ENCODE measurements around the gene GRM8. TPM values are rescaled to one million over a fixed set of nuclear protein-coding genes. Genes with fewer than 3 reads are reported as not detected.

Gene GRM8
- total and polyA plus RNA-seq, 2 experiments from 2014 or later: not detected

GRCh38 chr7:127245002-127245401, 7.7 kb downstream of the GRM8 start:
- peaks cover 34% of the 10 kb centered on the region for H3K27me3 ChIP-seq (replicated peaks; ENCODE audit: insufficient read depth)
- no peaks in the 10 kb centered on the region for H3F3A ChIP-seq (ENCODE audit: insufficient read depth)
- H3K27ac ChIP-seq: no peak overlapping the region
- H3K36me3 ChIP-seq (ENCODE audit: low read depth): no peaks in the 10 kb centered on the region
- H3K79me2 ChIP-seq (ENCODE audit: insufficient read depth): no peaks in the 10 kb centered on the region
- no peak overlapping the region for H3K9ac ChIP-seq
- no peak overlapping the region for H3K4me2 ChIP-seq (ENCODE audit: unreplicated experiment)
- H3K9me2 ChIP-seq (ENCODE audit: insufficient read depth): no peaks in the 10 kb centered on the region
- H3K4me1 ChIP-seq (ENCODE audit: insufficient read depth): no peaks in the 10 kb centered on the region
- DNase-seq: no peak
- H3K4me3 ChIP-seq: no peak overlapping the region
- in situ Hi-C loops (cut with MboI): no loop called here
- WGBS, 2 experiments (ENCODE audit: low coverage in 1 of 2, low lambda C conversion rate in 2 of 2, missing lambda C conversion rate in 2 of 2): 41 to 45% methylated on average over 3 of the region's 3 CpGs
- no peak overlapping the region for H2AFZ ChIP-seq
- TF ChIP-seq EZH2 (IDR thresholded peaks at IDR 0.05; ENCODE audit: insufficient read depth, poor library complexity, severe bottlenecking) (no peak), EZH2phosphoT487 (IDR thresholded peaks at IDR 0.05; ENCODE audit: insufficient read depth, low read depth) (no peak)
- no peaks in the 10 kb centered on the region for H4K20me1 ChIP-seq (ENCODE audit: insufficient read depth)
- no peaks in the 10 kb centered on the region for H3K9me3 ChIP-seq (ENCODE audit: low read depth)

GRCh38 chr7:127239814-127240213, 12.9 kb downstream of the GRM8 start:
- H3K27ac ChIP-seq: no peak overlapping the region
- peaks cover 2% of the 10 kb centered on the region for H3K27me3 ChIP-seq (replicated peaks; ENCODE audit: insufficient read depth)
- H3K9me2 ChIP-seq (ENCODE audit: insufficient read depth): no peaks in the 10 kb centered on the region
- no peak for DNase-seq
- H3K36me3 ChIP-seq (ENCODE audit: low read depth): no peaks in the 10 kb centered on the region
- H3K9ac ChIP-seq: no peak overlapping the region
- no peak overlapping the region for H3K4me2 ChIP-seq (ENCODE audit: unreplicated experiment)
- TF ChIP-seq EZH2 (IDR thresholded peaks at IDR 0.05; ENCODE audit: insufficient read depth, poor library complexity, severe bottlenecking): no peak
- TF ChIP-seq EZH2phosphoT487 (IDR thresholded peaks at IDR 0.05; ENCODE audit: insufficient read depth, low read depth): no peak
- H2AFZ ChIP-seq: no peak overlapping the region
- H4K20me1 ChIP-seq (ENCODE audit: insufficient read depth): no peaks in the 10 kb centered on the region
- no peaks in the 10 kb centered on the region for H3K79me2 ChIP-seq (ENCODE audit: insufficient read depth)
- H3K4me3 ChIP-seq: no peak overlapping the region
- H3K4me1 ChIP-seq (ENCODE audit: insufficient read depth): no peaks in the 10 kb centered on the region
- H3F3A ChIP-seq (ENCODE audit: insufficient read depth): no peaks in the 10 kb centered on the region
- H3K9me3 ChIP-seq (ENCODE audit: low read depth): no peaks in the 10 kb centered on the region
- in situ Hi-C loops (cut with MboI): no loop called here
- 62% methylated on average over 6 of the region's 6 CpGs for whole genome bisulfite sequencing, 2 experiments (ENCODE audit: low coverage in 1 of 2, low lambda C conversion rate in 2 of 2, missing lambda C conversion rate in 2 of 2)

GRCh38 chr7:127233630-127234029, 19.1 kb downstream of the GRM8 start:
- Histone ChIP-seq H3K9ac (no peak overlapping the region), H3K79me2 (ENCODE audit: insufficient read depth) (no peaks in the 10 kb centered on the region), H3K9me2 (ENCODE audit: insufficient read depth) (no peaks in the 10 kb centered on the region), H3K27me3 (replicated peaks; ENCODE audit: insufficient read depth) (no peaks in the 10 kb centered on the region), H3F3A (ENCODE audit: insufficient read depth) (no peaks in the 10 kb centered on the region), H2AFZ (no peak overlapping the region), H3K4me1 (ENCODE audit: insufficient read depth) (no peaks in the 10 kb centered on the region), H4K20me1 (ENCODE audit: insufficient read depth) (no peaks in the 10 kb centered on the region), H3K27ac (no peak overlapping the region), H3K4me3 (no peak overlapping the region), H3K4me2 (ENCODE audit: unreplicated experiment) (no peak overlapping the region), H3K36me3 (ENCODE audit: low read depth) (no peaks in the 10 kb centered on the region), H3K9me3 (ENCODE audit: low read depth) (no peaks in the 10 kb centered on the region)
- no peak for DNase-seq
- in situ Hi-C loops (cut with MboI): no loop called here
- WGBS, 2 experiments (ENCODE audit: low coverage in 1 of 2, low lambda C conversion rate in 2 of 2, missing lambda C conversion rate in 2 of 2): 25% methylated on average over 2 of the region's 2 CpGs
- no peak for TF ChIP-seq EZH2 (IDR thresholded peaks at IDR 0.05; ENCODE audit: insufficient read depth, poor library complexity, severe bottlenecking)
- TF ChIP-seq EZH2phosphoT487 (IDR thresholded peaks at IDR 0.05; ENCODE audit: insufficient read depth, low read depth): no peak

DNA sequence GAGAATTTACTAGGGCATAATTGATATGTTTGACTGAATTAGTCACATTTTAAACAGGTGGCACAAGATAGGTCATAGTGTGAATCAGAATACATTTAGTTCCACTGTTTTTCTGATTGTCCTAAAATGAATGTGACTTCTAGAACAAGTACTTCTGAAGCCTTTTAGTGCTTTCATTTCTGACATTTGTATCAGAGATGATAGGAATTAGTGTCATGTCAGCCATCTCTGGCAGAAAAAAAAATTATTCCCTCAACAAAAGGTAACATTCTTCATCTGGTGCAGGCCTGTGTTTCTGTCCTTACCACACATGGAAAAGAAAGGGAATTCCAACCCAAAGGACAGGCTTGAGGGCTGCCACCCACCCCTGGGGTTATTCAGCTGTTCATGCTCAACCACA, 21.3 kb downstream of the GRM8 start:
- Histone ChIP-seq H3K27me3 (replicated peaks; ENCODE audit: insufficient read depth) (no peaks in the 10 kb centered on the region), H3K9me2 (ENCODE audit: insufficient read depth) (no peaks in the 10 kb centered on the region), H3K4me3 (no peak overlapping the region), H2AFZ (no peak overlapping the region), H3K27ac (no peak overlapping the region), H3K4me2 (ENCODE audit: unreplicated experiment) (no peak overlapping the region), H3K9me3 (ENCODE audit: low read depth) (no peaks in the 10 kb centered on the region), H3K79me2 (ENCODE audit: insufficient read depth) (no peaks in the 10 kb centered on the region), H3K9ac (no peak overlapping the region), H3K36me3 (ENCODE audit: low read depth) (no peaks in the 10 kb centered on the region), H4K20me1 (ENCODE audit: insufficient read depth) (no peaks in the 10 kb centered on the region), H3K4me1 (ENCODE audit: insufficient read depth) (no peaks in the 10 kb centered on the region), H3F3A (ENCODE audit: insufficient read depth) (no peaks in the 10 kb centered on the region)
- TF ChIP-seq EZH2phosphoT487 (IDR thresholded peaks at IDR 0.05; ENCODE audit: insufficient read depth, low read depth) (no peak), EZH2 (IDR thresholded peaks at IDR 0.05; ENCODE audit: insufficient read depth, poor library complexity, severe bottlenecking) (no peak)
- in situ Hi-C loops (cut with MboI): no loop called here
- DNase-seq: no peak

Data from GM23248 (cell line).